ENCODE data around the gene TP53I3.

DNA sequence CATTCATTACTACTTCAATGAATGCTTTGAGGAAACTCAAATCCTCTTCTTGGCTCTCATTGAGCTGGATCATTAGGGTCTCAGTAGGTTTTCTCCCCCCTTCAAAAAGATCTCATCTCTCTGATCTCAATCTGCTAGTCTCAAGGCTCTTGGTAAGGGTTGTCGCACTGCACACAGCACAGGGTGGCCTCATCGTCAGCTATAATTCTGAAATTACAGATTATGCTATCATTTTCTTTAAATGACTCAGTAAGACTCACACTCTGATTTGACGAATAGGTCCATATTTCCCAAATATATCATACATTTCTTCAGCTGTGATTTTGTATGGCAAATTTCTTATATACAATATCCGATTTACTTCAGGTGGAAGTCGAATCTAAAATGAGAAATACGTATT, 10.8 kb downstream of the TP53I3 start:
- TF ChIP-seq, protein P1, sequence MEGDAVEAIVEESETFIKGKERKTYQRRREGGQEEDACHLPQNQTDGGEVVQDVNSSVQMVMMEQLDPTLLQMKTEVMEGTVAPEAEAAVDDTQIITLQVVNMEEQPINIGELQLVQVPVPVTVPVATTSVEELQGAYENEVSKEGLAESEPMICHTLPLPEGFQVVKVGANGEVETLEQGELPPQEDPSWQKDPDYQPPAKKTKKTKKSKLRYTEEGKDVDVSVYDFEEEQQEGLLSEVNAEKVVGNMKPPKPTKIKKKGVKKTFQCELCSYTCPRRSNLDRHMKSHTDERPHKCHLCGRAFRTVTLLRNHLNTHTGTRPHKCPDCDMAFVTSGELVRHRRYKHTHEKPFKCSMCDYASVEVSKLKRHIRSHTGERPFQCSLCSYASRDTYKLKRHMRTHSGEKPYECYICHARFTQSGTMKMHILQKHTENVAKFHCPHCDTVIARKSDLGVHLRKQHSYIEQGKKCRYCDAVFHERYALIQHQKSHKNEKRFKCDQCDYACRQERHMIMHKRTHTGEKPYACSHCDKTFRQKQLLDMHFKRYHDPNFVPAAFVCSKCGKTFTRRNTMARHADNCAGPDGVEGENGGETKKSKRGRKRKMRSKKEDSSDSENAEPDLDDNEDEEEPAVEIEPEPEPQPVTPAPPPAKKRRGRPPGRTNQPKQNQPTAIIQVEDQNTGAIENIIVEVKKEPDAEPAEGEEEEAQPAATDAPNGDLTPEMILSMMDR (IDR thresholded peaks at IDR 0.05), result no peak
- no peak for TF ChIP-seq POLR2A (IDR thresholded peaks at IDR 0.05)
